Effector memory CD8-positive, alpha-beta T cell (primary cell): ENCODE data around the gene ZNF683.
"Not testable (repeated sequence)": the region's sequence is repeated elsewhere in the genome, so short reads cannot be mapped to it uniquely, and the experiment has no call there.

Experiments
- ATAC-seq: fragments of 150-1000 bp; cut with Tn5 transposase; replicated peaks from 2 replicates; pipeline ENCODE4 v1.10.0; 2021; ENCODE audit warnings: mild to moderate bottlenecking, moderate library complexity
- DNase-seq, 3 experiments: peaks; one replicate each; pipeline ENCODE4 v3.0.0; 2021
- H3K27ac Mint-ChIP-seq, 2 donors: one replicate each; pipeline ENCODE4 v1.8.0; 2022; ENCODE audit warnings: mild to moderate bottlenecking in 2 of 2, mixed read lengths in 2 of 2, moderate library complexity in 2 of 2
- H3K27me3 Mint-ChIP-seq, 2 donors: one replicate each; pipeline ENCODE4 v1.8.0; 2022; ENCODE audit warnings: mixed read lengths in 2 of 2
- H3K36me3 Mint-ChIP-seq: one replicate; pipeline ENCODE4 v1.8.0; 2022; ENCODE audit warnings: mild to moderate bottlenecking, moderate library complexity, mixed read lengths; ENCODE audit not compliant: insufficient read depth
- H3K4me1 Mint-ChIP-seq, 2 donors: one replicate each; pipeline ENCODE4 v1.8.0; 2022; ENCODE audit warnings: low read depth in 2 of 2, mixed read lengths in 2 of 2
- H3K4me3 Mint-ChIP-seq, 2 donors: one replicate each; pipeline ENCODE4 v1.8.0; 2022; ENCODE audit warnings: mild to moderate bottlenecking in 2 of 2, mixed read lengths in 2 of 2, moderate library complexity in 2 of 2
- H3K9me3 Mint-ChIP-seq, 2 donors: one replicate each; pipeline ENCODE4 v1.8.0; 2022; ENCODE audit warnings: mixed read lengths in 2 of 2
- total RNA-seq, 9 experiments: gene quantifications; one replicate each; lab custom pipeline; 2026; lab: John Stamatoyannopoulos, UW

The ZNF683 gene
- total RNA-seq: 0 to 34.7 (median 2.5) reads per million in 9 experiments

DNA sequence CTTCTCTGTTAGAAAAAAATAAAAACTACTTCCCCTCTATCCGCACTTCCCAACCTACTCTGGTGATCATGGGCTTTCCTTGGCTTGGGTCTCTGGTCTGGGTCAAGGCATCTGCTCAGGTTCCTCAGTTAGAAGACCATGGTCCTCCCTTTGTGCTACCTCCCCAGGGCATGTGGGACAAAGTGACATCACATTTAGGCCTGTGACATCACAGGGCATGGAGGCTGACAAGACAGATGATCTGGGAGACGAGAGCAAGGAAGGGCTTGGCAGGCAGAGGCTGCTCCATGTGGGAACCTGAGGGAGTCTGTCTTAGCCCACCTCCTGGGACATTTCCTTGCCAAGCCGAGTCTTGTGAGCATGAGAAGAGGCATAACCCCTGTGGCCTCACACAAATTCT is at the start of gene ZNF683:
TSS of gene ZNF683 (minus strand) at position 140 of the 400 bp plus-strand sequence. CDS start 4,179 bp downstream, outside the sequence.
- not testable (repeated sequence) for DNase-seq, H3K27me3 Mint-ChIP-seq, ATAC-seq, H3K9me3 Mint-ChIP-seq, H3K36me3 Mint-ChIP-seq
- Mint-ChIP-seq H3K4me1 (peaks cover 71 to 81% of the 10 kb centered on the region in 2 donors), H3K27ac (peak within 1 kb of the TSS; percentile 53 to 69), H3K4me3 (peak within 1 kb of the TSS; percentile 76 to 84)

DNA sequence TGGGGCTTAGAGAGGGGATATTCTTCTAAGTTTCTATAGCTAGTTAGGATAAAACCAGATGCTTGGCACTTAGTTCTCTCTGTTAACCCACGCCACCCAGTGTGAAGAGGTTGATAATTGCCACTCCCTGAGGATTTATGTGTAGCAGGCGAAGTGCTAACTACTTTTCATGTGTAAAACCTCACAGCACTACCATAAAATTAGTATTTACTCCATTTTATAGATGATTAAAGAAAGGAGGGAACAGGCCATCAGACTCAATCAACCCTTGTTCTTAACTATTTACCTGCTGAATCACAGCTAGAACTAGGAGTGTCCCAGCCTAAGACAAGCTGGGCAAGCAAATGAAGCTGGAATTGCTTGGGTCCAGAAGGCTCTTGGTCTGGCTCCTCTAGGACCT is 46.9 kb upstream of the ZNF683 start:
- DNase-seq: no peak
- H3K27ac Mint-ChIP-seq: no peak overlapping the region
- no peak overlapping the region for H3K4me3 Mint-ChIP-seq
- H3K9me3 Mint-ChIP-seq: no peaks in the 10 kb centered on the region
- H3K4me1 Mint-ChIP-seq: no peaks in the 10 kb centered on the region
- ATAC-seq: no peak
- H3K27me3 Mint-ChIP-seq: peaks cover 37 to 42% of the 10 kb centered on the region in 2 donors
- peaks cover 7% of the 10 kb centered on the region for H3K36me3 Mint-ChIP-seq

- Mint-ChIP-seq H3K9me3 (no peaks in the 10 kb centered on the region), H3K27me3 (peaks cover 43 to 48% of the 10 kb centered on the region in 2 donors), H3K4me1 (no peaks in the 10 kb centered on the region), H3K36me3 (peaks cover 7% of the 10 kb centered on the region), H3K27ac (no peak overlapping the region), H3K4me3 (no peak overlapping the region)
- ATAC-seq (no peak), DNase-seq (no peak)
Measured at GRCh38 chr1:26418865-26419349, 46.4 kb upstream of the ZNF683 start.

DNA sequence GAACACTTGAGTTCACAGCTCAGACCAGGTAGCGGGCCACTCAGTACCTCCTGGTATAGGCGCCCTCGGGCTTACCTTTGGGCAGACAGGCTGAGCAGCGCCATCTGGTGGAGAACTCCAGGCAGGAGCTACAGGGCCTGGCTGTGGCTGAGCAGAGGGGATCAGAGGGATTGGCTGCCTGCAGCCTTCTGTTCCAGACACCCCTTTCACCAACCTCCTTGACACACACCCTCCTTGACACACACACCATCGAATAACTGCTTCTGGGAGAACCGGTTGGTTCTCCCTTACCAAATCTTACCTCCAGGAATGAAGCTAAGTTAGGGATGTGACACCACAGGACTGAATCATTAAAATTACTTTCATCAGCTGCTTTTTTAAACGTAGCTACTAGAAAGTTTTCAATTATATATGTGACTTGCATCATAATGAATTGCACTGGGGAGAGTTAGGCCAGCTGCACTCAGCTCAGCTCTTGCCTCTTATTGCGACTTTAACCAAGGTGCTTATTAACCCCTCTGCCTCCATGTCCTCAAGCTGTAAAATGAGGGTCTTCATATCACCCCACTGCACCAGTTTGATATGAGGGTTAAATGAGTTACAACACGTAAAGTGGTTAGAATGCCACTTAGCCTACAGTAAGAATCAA is 44.7 kb upstream of the ZNF683 start:
- H3K27ac Mint-ChIP-seq: no peak overlapping the region
- ATAC-seq: peak; percentile 100
- DNase-seq: peak; percentile 80 to 83 (median 83)
- H3K4me1 Mint-ChIP-seq: no peaks in the 10 kb centered on the region
- H3K4me3 Mint-ChIP-seq: no peak overlapping the region
- H3K36me3 Mint-ChIP-seq: peaks cover 6% of the 10 kb centered on the region
- H3K9me3 Mint-ChIP-seq: no peaks in the 10 kb centered on the region
- peaks cover 54 to 56% of the 10 kb centered on the region in 2 donors for H3K27me3 Mint-ChIP-seq

GRCh38 chr1:26413031-26413430 is 40.5 kb upstream of the ZNF683 start:
- Mint-ChIP-seq H3K36me3 (peaks cover 4% of the 10 kb centered on the region), H3K27ac (no peak overlapping the region), H3K9me3 (no peaks in the 10 kb centered on the region), H3K4me1 (peaks cover 16 to 20% of the 10 kb centered on the region in 2 donors), H3K27me3 (peaks cover 67 to 75% of the 10 kb centered on the region in 2 donors), H3K4me3 (no peak overlapping the region)
- DNase-seq (no peak), ATAC-seq (no peak)

- H3K27ac Mint-ChIP-seq: no peak overlapping the region
- no peak for ATAC-seq
- H3K9me3 Mint-ChIP-seq: no peaks in the 10 kb centered on the region
- H3K36me3 Mint-ChIP-seq: peaks cover 4% of the 10 kb centered on the region
- peaks cover 67 to 82% of the 10 kb centered on the region in 2 donors for H3K27me3 Mint-ChIP-seq
- DNase-seq: no peak
- peaks cover 16 to 20% of the 10 kb centered on the region in 2 donors for H3K4me1 Mint-ChIP-seq
- no peak overlapping the region for H3K4me3 Mint-ChIP-seq
Measured at GRCh38 chr1:26412180-26412840, 39.8 kb upstream of the ZNF683 start.

DNA sequence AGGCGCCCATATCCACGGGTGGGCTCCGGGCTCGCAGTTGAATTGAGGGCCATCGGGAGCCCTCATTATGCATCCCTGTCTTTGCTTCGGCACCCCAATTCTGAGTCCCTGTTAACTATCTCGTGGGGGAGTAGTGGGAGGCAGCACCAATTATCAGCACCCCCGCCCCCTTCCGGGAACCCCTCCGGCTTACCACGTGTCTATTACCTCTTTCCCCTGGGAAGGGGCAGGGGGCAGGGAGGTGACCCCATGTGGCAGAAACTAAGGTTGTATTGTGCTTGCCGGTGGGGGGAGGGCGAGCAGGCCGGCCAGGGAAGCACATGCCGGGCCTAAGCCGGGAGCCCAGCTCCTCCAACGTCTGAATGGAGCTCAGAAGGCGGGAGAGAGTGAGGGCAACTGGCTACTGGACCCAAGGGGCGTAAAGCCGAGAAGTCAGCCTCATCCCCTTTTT is 39.1 kb upstream of the ZNF683 start:
- Mint-ChIP-seq H3K36me3 (peaks cover 4% of the 10 kb centered on the region), H3K27ac (no peak overlapping the region), H3K4me1 (peaks cover 16 to 20% of the 10 kb centered on the region in 2 donors), H3K27me3 (peaks cover 70 to 87% of the 10 kb centered on the region in 2 donors), H3K9me3 (no peaks in the 10 kb centered on the region), H3K4me3 (no peak overlapping the region)
- DNase-seq: no peak
- ATAC-seq: no peak

DNA sequence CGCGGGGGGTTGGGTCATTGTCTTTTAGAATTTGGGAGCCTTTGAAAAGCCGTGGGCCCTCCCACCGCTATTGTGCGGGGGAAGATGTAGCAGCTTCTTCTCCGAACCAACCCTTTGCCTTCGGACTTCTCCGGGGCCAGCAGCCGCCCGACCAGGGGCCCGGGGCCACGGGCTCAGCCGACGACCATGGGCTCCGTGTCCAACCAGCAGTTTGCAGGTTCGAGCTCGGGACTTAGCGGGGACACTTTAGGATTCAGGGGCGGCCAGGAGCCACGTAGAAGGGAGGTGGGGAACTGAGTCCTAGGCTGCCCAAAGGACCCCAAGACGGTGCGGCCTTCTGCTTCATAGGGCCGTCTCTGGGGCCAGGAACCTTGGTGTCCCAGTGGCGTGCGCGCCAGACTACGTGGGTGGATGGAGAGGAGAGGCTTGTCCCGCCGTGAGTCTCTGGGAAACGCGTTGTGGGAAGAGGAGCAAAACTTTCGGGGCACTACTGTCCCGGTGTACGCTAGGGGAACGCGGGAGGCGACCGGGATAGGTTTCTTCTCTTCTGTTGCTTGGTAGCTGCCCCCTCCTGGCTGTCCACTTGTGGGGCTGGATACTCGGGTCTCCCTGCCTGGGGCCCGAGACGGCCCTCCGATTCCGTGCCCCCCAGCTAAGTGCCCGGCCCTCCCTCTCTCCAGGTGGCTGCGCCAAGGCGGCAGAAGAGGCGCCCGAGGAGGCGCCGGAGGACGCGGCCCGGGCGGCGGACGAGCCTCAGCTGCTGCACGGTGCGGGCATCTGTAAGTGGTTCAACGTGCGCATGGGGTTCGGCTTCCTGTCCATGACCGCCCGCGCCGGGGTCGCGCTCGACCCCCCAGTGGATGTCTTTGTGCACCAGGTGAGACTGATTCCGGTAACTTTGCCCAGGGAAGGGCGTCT is 38.4 kb upstream of the ZNF683 start, which contains the start of gene LIN28A:
TSS of gene LIN28A (plus strand) at position 112 of the 918 bp plus-strand sequence. CDS start at position 187, 75 bp downstream.
- DNase-seq (no peak), ATAC-seq (no peak)
- no peak within 1 kb of the TSS for H3K4me3 Mint-ChIP-seq
- H3K36me3 Mint-ChIP-seq: peaks cover 4% of the 10 kb centered on the region
- no peaks in the 10 kb centered on the region for H3K9me3 Mint-ChIP-seq
- peaks cover 16 to 20% of the 10 kb centered on the region in 2 donors for H3K4me1 Mint-ChIP-seq
- H3K27ac Mint-ChIP-seq: no peak within 1 kb of the TSS
- peaks cover 71 to 93% of the 10 kb centered on the region in 2 donors for H3K27me3 Mint-ChIP-seq

DNA sequence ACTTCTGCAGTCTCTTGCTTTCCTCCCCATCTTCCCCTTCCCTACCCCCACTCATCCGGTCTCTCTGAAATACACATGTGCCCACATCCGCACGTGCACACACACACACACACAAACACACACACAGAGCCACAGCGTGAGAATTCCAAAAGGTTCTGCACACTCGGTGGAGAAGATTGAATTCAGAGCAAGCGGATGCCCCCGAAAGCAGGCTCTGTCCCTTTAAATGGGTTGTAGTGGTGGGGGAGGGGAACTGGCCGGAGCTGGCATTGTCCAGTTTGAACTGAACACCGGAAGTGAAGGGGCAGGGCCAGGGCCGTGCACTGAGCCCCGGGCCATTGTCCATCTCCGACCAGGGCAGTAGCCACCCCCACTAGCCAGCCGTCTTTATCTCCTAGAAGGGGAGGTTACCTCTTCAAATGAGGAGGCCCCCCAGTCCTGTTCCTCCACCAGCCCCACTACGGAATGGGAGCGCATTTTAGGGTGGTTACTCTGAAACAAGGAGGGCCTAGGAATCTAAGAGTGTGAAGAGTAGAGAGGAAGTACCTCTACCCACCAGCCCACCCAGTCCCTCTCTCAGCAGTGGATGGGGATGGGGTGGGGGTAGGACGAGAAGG is 36.7 kb upstream of the ZNF683 start:
- peak overlapping the region; percentile 25 to 43 for H3K4me3 Mint-ChIP-seq
- no peaks in the 10 kb centered on the region for H3K9me3 Mint-ChIP-seq
- DNase-seq: no peak
- peaks cover 65 to 97% of the 10 kb centered on the region in 2 donors for H3K27me3 Mint-ChIP-seq
- no peak overlapping the region for H3K27ac Mint-ChIP-seq
- peaks cover 4% of the 10 kb centered on the region for H3K36me3 Mint-ChIP-seq
- H3K4me1 Mint-ChIP-seq: peaks cover 16 to 20% of the 10 kb centered on the region in 2 donors
- ATAC-seq: no peak

GRCh38 chr1:26408604-26409003 is 36.1 kb upstream of the ZNF683 start:
- Mint-ChIP-seq H3K4me1 (peaks cover 16 to 20% of the 10 kb centered on the region in 2 donors), H3K27me3 (peaks cover 65 to 97% of the 10 kb centered on the region in 2 donors), H3K27ac (no peak overlapping the region), H3K4me3 (peak overlapping the region; percentile 25 to 43), H3K9me3 (no peaks in the 10 kb centered on the region), H3K36me3 (peaks cover 4% of the 10 kb centered on the region)
- DNase-seq: peak; percentile 78 to 83 (median 80)
- peak; percentile 96 for ATAC-seq

DNA sequence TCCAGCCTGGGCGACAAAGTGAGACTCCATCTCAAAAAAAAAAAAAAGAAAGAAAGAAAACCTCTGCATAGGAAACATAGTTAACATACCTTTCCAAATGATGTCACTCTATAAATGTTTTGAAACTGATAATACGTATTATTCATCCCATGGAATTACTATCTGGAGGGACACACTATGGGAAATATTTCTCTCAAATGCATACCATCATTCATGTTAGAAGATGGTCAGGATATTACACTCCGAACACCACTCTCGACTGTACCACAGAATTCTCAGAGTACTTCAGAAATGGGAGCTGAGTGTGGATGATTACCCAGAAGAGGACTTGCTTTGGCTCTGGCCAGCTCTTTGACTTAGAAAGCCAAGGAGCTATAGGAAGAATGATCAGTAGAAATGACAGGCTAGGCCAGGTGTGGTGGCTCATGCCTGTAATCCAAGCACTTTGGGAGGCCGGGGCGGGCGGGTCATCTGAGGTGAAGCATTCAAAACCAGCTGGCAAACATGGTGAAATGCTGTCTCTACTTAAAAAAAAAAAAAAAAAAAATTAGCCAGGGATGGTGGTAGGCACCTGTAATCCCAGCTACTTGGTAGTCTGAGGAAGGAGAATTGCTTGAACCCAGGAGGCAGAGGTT is 32.8 kb upstream of the ZNF683 start:
- ATAC-seq (no peak), DNase-seq (no peak)
- no peak overlapping the region for H3K27ac Mint-ChIP-seq
- H3K4me3 Mint-ChIP-seq: no peak overlapping the region
- H3K36me3 Mint-ChIP-seq: peaks cover 4% of the 10 kb centered on the region
- H3K9me3 Mint-ChIP-seq: no peaks in the 10 kb centered on the region
- H3K27me3 Mint-ChIP-seq: peaks cover 62 to 93% of the 10 kb centered on the region in 2 donors
- peaks cover 10 to 12% of the 10 kb centered on the region in 2 donors for H3K4me1 Mint-ChIP-seq

DNA sequence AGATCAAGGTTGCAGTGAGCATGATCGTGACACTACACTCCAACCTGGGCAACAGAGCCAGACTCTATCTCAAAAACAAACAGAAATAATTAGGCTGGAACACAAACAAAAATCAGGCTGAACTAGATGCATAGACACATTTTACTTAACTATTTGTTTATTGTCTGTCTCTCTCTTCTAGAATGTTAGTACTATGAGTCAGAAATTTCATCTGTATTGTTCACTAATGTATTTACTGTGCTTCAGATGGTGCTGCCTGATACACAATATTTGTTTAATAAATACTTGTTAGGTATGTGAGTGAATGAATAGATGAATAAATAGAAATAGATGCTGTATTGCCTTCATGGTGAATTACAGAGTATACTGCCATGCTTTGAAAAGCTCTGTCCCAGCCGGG is 32.1 kb upstream of the ZNF683 start:
- Mint-ChIP-seq H3K27me3 (peaks cover 64 to 93% of the 10 kb centered on the region in 2 donors), H3K4me1 (peaks cover 10% of the 10 kb centered on the region in 2 donors), H3K27ac (no peak overlapping the region), H3K36me3 (peaks cover 4% of the 10 kb centered on the region), H3K4me3 (no peak overlapping the region), H3K9me3 (no peaks in the 10 kb centered on the region)
- DNase-seq (no peak), ATAC-seq (no peak)
